Mesenchymal stem cell (in vitro differentiated cells and primary cell): Measurements from ENCODE around the gene TDRD7.

Source experiments
- DNase-seq: peaks from one replicate; pipeline ENCODE4 v3.0.0-alpha.2; 2013
- H2AFZ ChIP-seq: one replicate; pipeline ENCODE4 v1.6.1; 2013; ENCODE audit warnings: low read depth, mild to moderate bottlenecking, control low read depth, inconsistent platforms, low read length, moderate library complexity
- H2AK5ac ChIP-seq: 2 replicates; pipeline ENCODE4 v1.6.1; 2013; ENCODE audit warnings: low read length, moderate library complexity, mild to moderate bottlenecking, inconsistent platforms; ENCODE audit not compliant: severe bottlenecking
- H2BK120ac ChIP-seq: one replicate; pipeline ENCODE4 v1.6.1; 2013; ENCODE audit warnings: low read depth, mild to moderate bottlenecking, inconsistent platforms, low read length, moderate library complexity
- H2BK12ac ChIP-seq, 2 experiments: one replicate each; pipeline ENCODE4 v1.6.1; 2013; ENCODE audit warnings: inconsistent platforms in 2 of 2, low read length in 2 of 2, mild to moderate bottlenecking in 2 of 2, moderate library complexity in 2 of 2, control low read depth in 1 of 2
- H2BK15ac ChIP-seq: one replicate; pipeline ENCODE4 v1.6.1; 2013; ENCODE audit warnings: mild to moderate bottlenecking, low read depth, inconsistent platforms; ENCODE audit not compliant: poor library complexity, severe bottlenecking
- H2BK5ac ChIP-seq: 2 replicates; pipeline ENCODE4 v1.6.1; 2013; ENCODE audit warnings: low read depth, mild to moderate bottlenecking, low read length, control low read depth, inconsistent platforms; ENCODE audit not compliant: poor library complexity, severe bottlenecking
- H3K14ac ChIP-seq, 2 experiments: one replicate each; pipeline ENCODE4 v1.6.1; 2013; ENCODE audit warnings: inconsistent platforms in 2 of 2, low read length in 2 of 2, control low read depth in 1 of 2, mild to moderate bottlenecking in 1 of 2, moderate library complexity in 1 of 2
- H3K18ac ChIP-seq, 2 experiments: one replicate each; pipeline ENCODE4 v1.6.1; 2013; ENCODE audit warnings: inconsistent platforms in 2 of 2, low read length in 2 of 2, control low read depth in 1 of 2, low read depth in 1 of 2, mild to moderate bottlenecking in 1 of 2
- H3K23ac ChIP-seq, 2 experiments: one replicate each; pipeline ENCODE4 v1.6.1; 2013; ENCODE audit warnings: inconsistent platforms in 2 of 2, low read length in 2 of 2, mild to moderate bottlenecking in 2 of 2, moderate library complexity in 2 of 2, control low read depth in 1 of 2
- H3K27ac ChIP-seq: 2 replicates; pipeline ENCODE4 v1.5.1; 2013; ENCODE audit warnings: mild to moderate bottlenecking, moderate library complexity, low read length, control low read depth, inconsistent platforms; ENCODE audit not compliant: poor library complexity, severe bottlenecking
- H3K27me3 ChIP-seq, 2 experiments: 2 replicates each; pipeline versions ENCODE4 v1.6.1 to v1.7.0; 2013; ENCODE audit warnings: low read length in 2 of 2, mild to moderate bottlenecking in 2 of 2, moderate library complexity in 2 of 2, control low read depth in 1 of 2, inconsistent platforms in 1 of 2; ENCODE audit not compliant: control insufficient read depth in 1 of 2, insufficient read depth in 1 of 2
- H3K36me3 ChIP-seq, 2 experiments: 2 replicates each; pipeline versions ENCODE4 v1.6.1 to v1.7.0; 2013; ENCODE audit warnings: low read length in 2 of 2, control low read depth in 1 of 2, inconsistent platforms in 1 of 2, low read depth in 1 of 2, mild to moderate bottlenecking in 1 of 2; ENCODE audit not compliant: insufficient read depth in 2 of 2, control insufficient read depth in 1 of 2
- H3K4ac ChIP-seq, 2 experiments: one replicate each; pipeline ENCODE4 v1.6.1; 2013; ENCODE audit warnings: inconsistent platforms in 2 of 2, low read length in 2 of 2, mild to moderate bottlenecking in 2 of 2, moderate library complexity in 2 of 2, control low read depth in 1 of 2, low read depth in 1 of 2
- H3K4me1 ChIP-seq: 2 replicates; pipeline ENCODE4 v1.6.1; 2013; ENCODE audit warnings: low read depth, low read length, control low read depth; ENCODE audit not compliant: control insufficient read depth, insufficient read depth
- H3K4me2 ChIP-seq: 2 replicates; pipeline ENCODE4 v1.6.1; 2013; ENCODE audit warnings: low read length, mild to moderate bottlenecking, inconsistent platforms; ENCODE audit not compliant: poor library complexity, severe bottlenecking
- H3K4me3 ChIP-seq, 2 experiments: 2 replicates each; pipeline versions ENCODE4 v1.5.1 to v1.7.0; 2013; ENCODE audit warnings: low read length in 2 of 2, mild to moderate bottlenecking in 2 of 2, control low read depth in 1 of 2, low read depth in 1 of 2; ENCODE audit not compliant: insufficient read depth in 1 of 2
- H3K79me1 ChIP-seq: replicated peaks from 2 replicates; pipeline ENCODE4 v1.6.1; 2013; ENCODE audit warnings: mild to moderate bottlenecking, control low read depth, low read length, inconsistent platforms; ENCODE audit not compliant: poor library complexity, severe bottlenecking
- H3K9ac ChIP-seq: 2 replicates; pipeline ENCODE4 v1.7.0; 2013; ENCODE audit warnings: mild to moderate bottlenecking, low read length, moderate library complexity
- H3K9me3 ChIP-seq: 2 replicates; pipeline ENCODE4 v1.7.0; 2013; ENCODE audit warnings: mild to moderate bottlenecking, low read length; ENCODE audit not compliant: control insufficient read depth
- H4K8ac ChIP-seq: one replicate; pipeline ENCODE4 v1.6.1; 2013; ENCODE audit warnings: inconsistent platforms, mild to moderate bottlenecking, low read length, moderate library complexity
- H4K91ac ChIP-seq: one replicate; pipeline ENCODE4 v1.6.1; 2013; ENCODE audit warnings: mild to moderate bottlenecking, low read length, inconsistent platforms
- WGBS: methylation state at CpG from one replicate; pipeline ENCODE4 v1.1.7; 2013; ENCODE audit warnings: mixed read lengths; 5-methylcytosine and 5-hydroxymethylcytosine counted together

TDRD7 gene

GRCh38 chr9:97394881-97395280 lies 17.0 kb upstream of the TDRD7 start:
- no peak overlapping the region for H3K4me3 ChIP-seq
- H3K9me3 ChIP-seq: no peaks in the 10 kb centered on the region
- no peak overlapping the region for H3K23ac ChIP-seq
- H3K79me1 ChIP-seq: no peaks in the 10 kb centered on the region
- H2BK12ac ChIP-seq: no peak overlapping the region
- DNase-seq: no peak
- no peak overlapping the region for H2BK15ac ChIP-seq
- no peak overlapping the region for H3K27ac ChIP-seq
- no peak overlapping the region for H2AFZ ChIP-seq
- H4K8ac ChIP-seq: no peak overlapping the region
- H3K4me2 ChIP-seq: no peak overlapping the region
- no peaks in the 10 kb centered on the region for H3K36me3 ChIP-seq
- H3K14ac ChIP-seq: no peak overlapping the region
- no peak overlapping the region for H4K91ac ChIP-seq
- no peak overlapping the region for H2BK120ac ChIP-seq
- WGBS: 80% methylated on average over 3 of the region's 3 CpGs
- H3K9ac ChIP-seq: no peak overlapping the region
- peaks cover 6% of the 10 kb centered on the region for H3K4me1 ChIP-seq
- H2AK5ac ChIP-seq: no peak overlapping the region
- H2BK5ac ChIP-seq: no peak overlapping the region
- H3K18ac ChIP-seq: no peak overlapping the region
- H3K27me3 ChIP-seq: peaks cover 24 to 27% of the 10 kb centered on the region in 2 experiments
- no peak overlapping the region for H3K4ac ChIP-seq

- no peak overlapping the region for H2BK5ac ChIP-seq
- H3K18ac ChIP-seq: no peak overlapping the region
- H4K91ac ChIP-seq: no peak overlapping the region
- H3K14ac ChIP-seq: no peak overlapping the region
- H2BK120ac ChIP-seq: no peak overlapping the region
- no peaks in the 10 kb centered on the region for H3K36me3 ChIP-seq
- H2AK5ac ChIP-seq: no peak overlapping the region
- no peak overlapping the region for H2AFZ ChIP-seq
- H3K23ac ChIP-seq: no peak overlapping the region
- H3K4ac ChIP-seq: no peak overlapping the region
- no peak overlapping the region for H3K4me3 ChIP-seq
- H3K27ac ChIP-seq: no peak overlapping the region
- no peaks in the 10 kb centered on the region for H3K79me1 ChIP-seq
- no peak for DNase-seq
- peaks cover 21% of the 10 kb centered on the region in 2 experiments for H3K27me3 ChIP-seq
- H2BK12ac ChIP-seq: no peak overlapping the region
- H4K8ac ChIP-seq: no peak overlapping the region
- no peak overlapping the region for H2BK15ac ChIP-seq
- peaks cover 6% of the 10 kb centered on the region for H3K4me1 ChIP-seq
- 70% methylated on average over 4 of the region's 5 CpGs for WGBS
- no peak overlapping the region for H3K9ac ChIP-seq
- H3K4me2 ChIP-seq: no peak overlapping the region
- no peaks in the 10 kb centered on the region for H3K9me3 ChIP-seq
Measured at GRCh38 chr9:97395745-97396144, 16.2 kb upstream of the TDRD7 start.

GRCh38 chr9:97396256-97396655 lies 15.6 kb upstream of the TDRD7 start:
- Histone ChIP-seq H3K4me3 (no peak overlapping the region), H3K4me2 (no peak overlapping the region), H3K79me1 (no peaks in the 10 kb centered on the region), H4K91ac (no peak overlapping the region), H2BK12ac (no peak overlapping the region), H3K27ac (no peak overlapping the region), H3K4ac (no peak overlapping the region), H3K9ac (no peak overlapping the region), H2AFZ (no peak overlapping the region), H3K9me3 (no peaks in the 10 kb centered on the region), H3K14ac (no peak overlapping the region), H3K4me1 (peaks cover 6% of the 10 kb centered on the region), H4K8ac (no peak overlapping the region), H2BK5ac (no peak overlapping the region), H2BK120ac (no peak overlapping the region), H3K36me3 (no peaks in the 10 kb centered on the region), H3K23ac (no peak overlapping the region), H3K18ac (no peak overlapping the region), H2BK15ac (no peak overlapping the region), H3K27me3 (peaks cover 21% of the 10 kb centered on the region in 2 experiments), H2AK5ac (no peak overlapping the region)
- 80% methylated on average over 7 of the region's 7 CpGs for WGBS
- no peak for DNase-seq

DNA sequence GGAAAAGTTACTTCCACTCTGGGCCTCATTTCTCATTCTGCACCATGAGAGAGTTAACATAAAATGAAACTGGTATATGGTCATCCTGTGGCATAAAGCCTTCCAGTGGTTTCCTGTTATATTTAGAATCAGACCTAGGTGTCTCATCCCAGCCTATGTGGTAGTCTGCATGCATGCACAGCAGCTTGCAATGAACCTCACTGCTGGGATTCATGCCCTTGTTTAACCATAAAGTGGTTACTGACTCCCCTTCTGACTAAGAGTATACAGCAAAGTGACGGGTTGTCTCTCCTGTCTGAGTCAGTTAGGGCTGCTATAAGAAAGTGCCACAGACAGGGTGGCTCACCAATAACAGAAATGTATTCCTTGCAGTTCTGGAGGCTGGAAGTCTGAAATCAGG lies 14.7 kb upstream of the TDRD7 start:
- no peak overlapping the region for H3K9ac ChIP-seq
- no peak overlapping the region for H2AFZ ChIP-seq
- H3K9me3 ChIP-seq: no peaks in the 10 kb centered on the region
- H3K4me2 ChIP-seq: no peak overlapping the region
- peaks cover 15 to 18% of the 10 kb centered on the region in 2 experiments for H3K27me3 ChIP-seq
- no peak overlapping the region for H3K4ac ChIP-seq
- H2BK15ac ChIP-seq: no peak overlapping the region
- no peak overlapping the region for H3K27ac ChIP-seq
- no peak overlapping the region for H2BK120ac ChIP-seq
- H2AK5ac ChIP-seq: no peak overlapping the region
- no peak overlapping the region for H4K91ac ChIP-seq
- WGBS: 84% methylated on average over 1 of the region's 1 CpG
- H3K79me1 ChIP-seq: no peaks in the 10 kb centered on the region
- no peak overlapping the region for H2BK12ac ChIP-seq
- H2BK5ac ChIP-seq: no peak overlapping the region
- H3K4me3 ChIP-seq: no peak overlapping the region
- H3K23ac ChIP-seq: no peak overlapping the region
- H4K8ac ChIP-seq: no peak overlapping the region
- no peak overlapping the region for H3K18ac ChIP-seq
- no peak for DNase-seq
- H3K4me1 ChIP-seq: peaks cover 6% of the 10 kb centered on the region
- H3K36me3 ChIP-seq: no peaks in the 10 kb centered on the region
- H3K14ac ChIP-seq: no peak overlapping the region
